SJCRH30 (cell line): ENCODE data around the gene NOS3. TPM values are rescaled to one million over a fixed set of nuclear protein-coding genes. Genes with fewer than 3 reads are reported as not detected.

Experiments used
- DNase-seq, 2 experiments: peaks; one replicate each; pipeline ENCODE4 v3.0.0-alpha.2; 2015 to 2020
- H3K27ac ChIP-seq: fragments of 250-450 bp; sonication (Bioruptor Pico); 2 replicates; pipeline ENCODE4 v1.5.1; 2020; ENCODE audit warnings: mild to moderate bottlenecking, moderate library complexity
- H3K27me3 ChIP-seq: fragments of 250-450 bp; sonication (Bioruptor Pico); 2 replicates; pipeline ENCODE4 v1.5.1; 2020; ENCODE audit warnings: mild to moderate bottlenecking, moderate library complexity
- H3K36me3 ChIP-seq: fragments of 250-450 bp; sonication (Bioruptor Pico); 2 replicates; pipeline ENCODE4 v1.5.1; 2020; ENCODE audit warnings: mild to moderate bottlenecking, moderate library complexity
- H3K4me1 ChIP-seq: fragments of 250-450 bp; sonication (Bioruptor Pico); 2 replicates; pipeline ENCODE4 v1.5.1; 2020; ENCODE audit warnings: mild to moderate bottlenecking, moderate library complexity
- H3K4me3 ChIP-seq: fragments of 250-450 bp; sonication (Bioruptor Pico); 2 replicates; pipeline ENCODE4 v1.5.1; 2020; ENCODE audit warnings: mild to moderate bottlenecking, moderate library complexity
- H3K9me3 ChIP-seq: fragments of 250-450 bp; sonication (Bioruptor Pico); replicated peaks from 2 replicates; pipeline ENCODE4 v1.5.1; 2020; ENCODE audit warnings: mild to moderate bottlenecking, moderate library complexity
- total RNA-seq: library from RNA; depleted of rRNA; stranded (reverse); fragments of >200 nt; shearing (Covaris generic); gene quantifications from 2 replicates; pipeline ENCODE4 v1.2.3, GENCODE V29; 2014

Gene NOS3
- total RNA-seq, 1 experiment from 2014 or later, result 0.20 TPM

DNA sequence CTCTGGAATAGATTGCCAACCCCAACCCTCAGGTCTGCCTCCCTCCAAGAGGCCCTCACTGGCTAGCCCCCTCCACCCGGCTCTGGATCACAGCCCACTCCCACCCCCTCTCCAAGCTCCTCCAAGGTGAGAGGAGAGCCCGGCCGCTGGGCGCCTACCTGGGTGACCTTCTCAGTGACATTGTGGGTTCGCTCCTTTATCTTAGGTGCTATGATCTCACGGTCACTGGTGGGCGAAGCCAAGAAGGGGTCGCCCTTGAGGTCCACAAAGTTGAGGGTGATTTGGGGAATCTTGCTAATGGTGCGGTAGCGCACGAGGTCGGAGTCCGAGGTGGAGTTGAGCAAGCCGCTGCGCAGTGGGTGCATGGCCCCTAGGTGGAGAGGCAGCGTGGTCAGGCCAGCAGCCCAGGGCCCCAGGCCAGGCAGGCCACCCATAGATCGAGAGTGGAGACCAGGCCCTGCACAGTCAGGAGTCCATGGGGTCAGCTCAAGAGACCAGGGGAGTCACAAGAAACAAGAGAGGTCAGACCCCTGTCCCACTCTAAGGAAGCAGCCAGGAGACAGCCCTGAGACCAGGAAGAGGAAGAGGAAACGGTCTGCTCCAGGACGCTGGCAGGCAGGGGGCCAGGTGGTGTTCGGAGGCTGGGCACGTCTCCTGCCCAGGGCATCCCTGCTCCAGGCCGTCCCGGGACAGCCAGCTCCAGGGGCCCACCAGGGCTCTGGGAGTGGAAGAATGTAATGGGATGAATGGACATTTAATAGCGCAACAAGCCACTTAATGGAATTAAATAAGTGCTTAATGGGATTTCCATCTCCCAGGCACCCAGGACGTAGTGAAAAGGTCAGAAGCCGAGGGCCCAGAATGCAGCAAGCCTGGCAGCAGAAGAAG lies 33.4 kb upstream of the NOS3 start:
- DNase-seq, result no peak
- Histone ChIP-seq H3K4me1 (no peaks in the 10 kb centered on the region), H3K27ac (no peak overlapping the region), H3K36me3 (no peaks in the 10 kb centered on the region), H3K9me3 (no peaks in the 10 kb centered on the region), H3K27me3 (no peaks in the 10 kb centered on the region), H3K4me3 (no peak overlapping the region)

- no peaks in the 10 kb centered on the region for H3K27me3 ChIP-seq
- no peak overlapping the region for H3K27ac ChIP-seq
- H3K36me3 ChIP-seq, result no peaks in the 10 kb centered on the region
- no peaks in the 10 kb centered on the region for H3K9me3 ChIP-seq
- H3K4me1 ChIP-seq, result no peaks in the 10 kb centered on the region
- no peak for DNase-seq
- H3K4me3 ChIP-seq, result no peak overlapping the region
Measured at GRCh38 chr7:150958062-150958552, 32.7 kb upstream of the NOS3 start.

DNA sequence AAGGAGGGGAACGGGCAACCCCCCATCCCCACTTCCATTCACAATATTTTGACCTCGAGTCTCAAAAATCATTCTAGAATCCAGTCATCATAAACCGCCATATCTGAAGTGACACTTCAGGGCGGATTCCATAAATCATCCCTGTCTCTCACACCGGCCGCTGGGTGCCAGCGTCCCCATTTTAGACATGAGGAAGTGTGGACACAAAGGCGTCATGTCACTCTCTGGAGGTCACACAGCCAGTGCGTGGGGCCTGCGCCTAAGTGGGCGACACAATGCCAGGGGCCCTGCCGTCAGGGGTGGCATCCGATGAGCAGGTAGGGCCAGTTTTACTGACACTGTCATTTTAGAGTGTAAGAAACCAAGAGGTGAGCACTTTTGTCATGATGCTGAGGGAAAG lies 32.2 kb upstream of the NOS3 start:
- no peaks in the 10 kb centered on the region for H3K4me1 ChIP-seq
- H3K9me3 ChIP-seq, result no peaks in the 10 kb centered on the region
- no peak overlapping the region for H3K27ac ChIP-seq
- no peaks in the 10 kb centered on the region for H3K36me3 ChIP-seq
- no peak overlapping the region for H3K4me3 ChIP-seq
- DNase-seq, result no peak
- H3K27me3 ChIP-seq, result no peaks in the 10 kb centered on the region

- H3K9me3 ChIP-seq, result no peaks in the 10 kb centered on the region
- no peak overlapping the region for H3K27ac ChIP-seq
Measured at GRCh38 chr7:150959081-150959480, 31.7 kb upstream of the NOS3 start.

DNA sequence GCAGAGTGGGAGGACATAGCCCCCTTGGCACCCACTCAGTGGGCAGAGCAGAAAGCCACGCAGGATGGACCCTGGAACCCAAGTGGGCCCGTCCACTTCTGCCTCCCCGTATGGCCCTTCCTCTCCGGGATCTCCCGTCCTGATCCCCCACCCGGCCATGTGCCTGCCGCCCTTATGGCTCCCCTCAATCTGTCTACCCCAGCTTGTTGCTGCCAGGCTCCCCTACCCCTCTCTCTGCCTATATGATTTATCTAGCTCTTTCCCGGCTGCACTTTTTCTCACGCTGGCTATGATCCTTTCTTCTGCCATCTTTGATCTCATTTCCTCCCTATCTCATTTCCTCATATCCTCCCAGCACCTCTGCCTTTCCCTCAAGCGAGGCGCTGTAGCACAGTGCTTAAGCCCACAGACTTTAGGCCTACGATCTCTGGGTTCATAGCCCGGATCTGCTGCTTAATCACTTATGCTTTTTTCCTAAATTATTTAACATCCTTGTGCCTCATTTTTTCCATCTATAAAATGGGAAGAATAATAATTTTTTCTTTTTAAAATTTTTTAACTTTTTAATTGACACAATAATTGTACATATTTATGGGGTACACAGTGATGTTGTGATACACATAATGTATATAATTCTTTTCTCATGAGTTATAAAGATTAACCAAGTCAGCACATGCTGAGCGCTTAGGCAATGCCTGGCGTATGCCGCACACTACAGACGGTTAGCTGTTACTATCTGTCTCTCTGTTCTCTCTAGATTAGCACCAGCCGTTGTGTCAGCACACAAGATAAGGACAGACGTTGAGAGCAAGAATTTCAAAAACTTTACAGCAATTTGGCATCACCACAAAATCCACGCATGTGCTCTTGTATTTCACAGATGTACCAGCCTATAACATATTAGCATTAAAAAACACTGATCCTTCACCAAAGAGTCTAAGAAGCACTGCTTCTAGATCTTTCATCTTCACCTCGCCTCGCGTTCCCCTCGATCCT lies 30.8 kb upstream of the NOS3 start:
- no peak overlapping the region for H3K4me3 ChIP-seq
- H3K36me3 ChIP-seq, result no peaks in the 10 kb centered on the region
- no peaks in the 10 kb centered on the region for H3K27me3 ChIP-seq
- no peak overlapping the region for H3K27ac ChIP-seq
- H3K4me1 ChIP-seq, result peaks cover 11% of the 10 kb centered on the region
- H3K9me3 ChIP-seq, result no peaks in the 10 kb centered on the region
- no peak for DNase-seq

More at GRCh38 chr7:150959081-150959480, 31.7 kb upstream of the NOS3 start:
- Histone ChIP-seq H3K4me3 (no peak overlapping the region), H3K36me3 (no peaks in the 10 kb centered on the region), H3K27me3 (no peaks in the 10 kb centered on the region), H3K4me1 (peaks cover 2% of the 10 kb centered on the region; the same call in 1 of the 2 replicates)
- DNase-seq, result no peak

GRCh38 chr7:150961510-150962289 lies 29.1 kb upstream of the NOS3 start:
- H3K27me3 ChIP-seq, result no peaks in the 10 kb centered on the region
- no peak overlapping the region for H3K4me3 ChIP-seq
- H3K4me1 ChIP-seq, result peaks cover 19% of the 10 kb centered on the region
- DNase-seq, result no peak
- H3K9me3 ChIP-seq, result no peaks in the 10 kb centered on the region
- H3K27ac ChIP-seq, result no peak overlapping the region
- H3K36me3 ChIP-seq, result no peaks in the 10 kb centered on the region

DNA sequence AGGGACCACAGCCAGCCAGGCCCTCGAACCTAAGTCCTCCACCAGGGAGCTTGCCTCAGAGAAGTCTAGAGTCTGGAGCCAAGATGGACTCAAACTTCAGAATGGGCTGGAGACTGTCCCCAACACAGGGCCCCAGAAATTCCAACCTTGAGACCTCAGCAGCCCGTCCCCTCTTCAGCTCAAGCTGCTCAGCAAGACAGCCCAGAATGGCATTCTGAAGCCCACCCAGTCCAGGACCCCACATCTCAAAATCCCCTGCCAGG lies 28.6 kb upstream of the NOS3 start:
- H3K9me3 ChIP-seq, result no peaks in the 10 kb centered on the region
- no peaks in the 10 kb centered on the region for H3K27me3 ChIP-seq
- H3K4me3 ChIP-seq, result no peak overlapping the region
- DNase-seq, result no peak
- no peaks in the 10 kb centered on the region for H3K36me3 ChIP-seq
- no peak overlapping the region for H3K27ac ChIP-seq
- peaks cover 19% of the 10 kb centered on the region for H3K4me1 ChIP-seq

DNA sequence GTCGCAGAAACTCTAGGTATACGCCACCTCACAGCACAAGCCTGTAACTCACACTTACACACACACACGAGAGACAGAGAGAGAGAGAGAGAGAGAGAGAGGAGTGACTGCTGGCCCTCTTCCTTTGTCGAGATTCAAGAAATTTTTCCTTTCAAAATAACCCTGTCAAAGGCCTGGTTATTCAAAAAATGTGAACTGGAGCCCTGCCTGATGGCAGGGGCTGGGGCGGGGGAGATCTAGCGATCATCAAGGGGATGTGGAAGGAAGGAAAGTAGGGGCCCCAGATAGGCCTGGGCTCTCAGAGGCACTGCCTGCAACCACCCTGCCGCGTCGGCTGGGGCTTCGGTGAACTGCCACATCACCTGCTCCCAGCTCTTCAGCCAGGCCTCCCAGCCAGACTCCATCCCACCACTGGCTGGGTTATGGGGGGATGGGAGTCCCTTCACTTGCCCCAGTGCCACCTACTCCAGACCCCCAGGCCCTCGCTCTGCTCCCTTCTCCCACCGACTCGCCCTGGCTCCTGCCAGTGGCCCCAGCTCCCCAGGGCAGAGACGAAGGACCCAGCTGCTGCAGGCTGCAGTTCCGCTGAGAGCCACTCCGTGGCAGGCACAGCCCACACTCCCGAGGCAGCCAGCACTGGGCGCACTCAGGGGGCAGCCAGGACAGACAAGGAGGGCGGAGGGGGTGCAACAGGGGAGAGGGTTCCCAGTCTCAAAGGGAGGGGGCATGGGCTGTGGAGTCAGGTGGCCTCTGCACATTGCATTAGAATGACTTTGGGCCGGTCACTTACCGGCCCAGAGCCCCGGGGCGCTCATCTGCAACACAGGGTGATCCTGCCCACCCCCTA lies 28.0 kb upstream of the NOS3 start:
- peaks cover 19% of the 10 kb centered on the region for H3K4me1 ChIP-seq
- H3K4me3 ChIP-seq, result no peak overlapping the region
- H3K36me3 ChIP-seq, result no peaks in the 10 kb centered on the region
- no peak overlapping the region for H3K27ac ChIP-seq
- peak; percentile 62 to 63 for DNase-seq
- H3K27me3 ChIP-seq, result no peaks in the 10 kb centered on the region
- H3K9me3 ChIP-seq, result no peaks in the 10 kb centered on the region

DNA sequence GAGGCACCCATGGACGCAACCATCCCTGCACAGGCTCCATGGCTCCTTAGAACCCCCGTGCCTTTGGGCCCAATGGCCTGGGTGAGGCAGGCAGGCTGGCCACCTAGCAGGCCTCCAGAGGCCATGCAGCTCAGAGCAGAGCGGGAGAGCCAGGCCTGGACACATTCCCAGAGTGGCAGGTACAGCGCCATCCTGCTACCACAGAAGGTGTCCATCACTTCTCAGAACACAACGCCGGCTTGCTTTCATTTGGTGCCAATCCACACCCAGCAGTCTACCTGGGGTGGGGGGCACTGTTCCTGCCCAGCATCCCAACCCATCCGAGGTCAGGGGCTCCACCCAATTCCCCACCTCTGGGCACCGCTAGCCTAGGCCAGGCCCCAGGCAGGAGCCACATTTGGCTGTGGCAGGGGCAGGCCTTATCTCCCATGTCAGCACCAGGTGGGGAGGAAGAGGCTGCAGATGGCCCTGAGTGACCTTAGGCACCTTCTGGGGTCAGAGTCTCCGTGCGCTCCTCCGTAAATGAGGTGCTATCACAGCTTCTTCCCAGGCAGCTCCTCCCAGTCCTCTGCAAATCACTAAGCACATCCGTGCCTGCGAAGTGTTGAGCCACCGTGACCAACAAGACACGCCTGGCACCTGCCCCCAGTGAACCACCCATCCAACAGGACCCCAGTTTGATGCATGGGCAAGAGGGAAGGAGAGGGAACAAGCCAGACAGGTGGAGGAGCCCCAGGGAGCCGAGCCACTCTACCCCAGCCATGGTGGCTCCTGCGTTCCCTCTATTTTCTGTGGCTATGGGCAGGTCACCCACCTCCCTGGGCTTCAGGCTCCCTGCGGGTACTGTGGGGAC lies 26.9 kb upstream of the NOS3 start:
- Histone ChIP-seq H3K4me1 (peaks cover 19% of the 10 kb centered on the region), H3K4me3 (no peak overlapping the region)
- DNase-seq, result no peak

DNA sequence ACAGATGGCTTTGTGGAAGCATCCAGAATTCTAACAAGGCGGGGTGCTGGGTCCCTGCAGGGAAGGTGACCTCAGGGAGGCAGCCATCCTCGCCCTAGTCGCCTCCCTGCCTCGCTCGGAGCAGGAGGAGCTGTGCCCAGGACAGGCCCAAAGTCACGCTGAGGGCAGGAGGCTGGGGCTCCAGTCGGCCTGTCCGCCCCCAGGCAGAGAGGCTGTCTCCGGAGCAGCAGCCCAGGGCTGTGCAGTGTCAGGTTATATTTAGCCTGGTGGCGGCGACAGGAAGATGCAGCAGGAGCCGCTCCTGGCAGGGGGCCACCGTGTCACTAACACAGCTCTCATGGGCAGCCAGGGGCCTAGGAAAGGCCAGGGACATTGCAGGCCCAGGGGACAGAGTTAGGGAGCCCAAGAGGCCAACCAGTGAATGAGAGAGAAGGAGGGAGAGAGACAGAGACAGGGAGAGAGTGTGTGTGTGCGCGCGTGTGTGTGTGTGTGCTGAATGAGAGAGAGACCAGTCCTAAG lies 26.2 kb upstream of the NOS3 start:
- peaks cover 19% of the 10 kb centered on the region for H3K4me1 ChIP-seq
- no peak overlapping the region for H3K4me3 ChIP-seq
- no peak overlapping the region; the same call in 1 of the 2 replicates for H3K27ac ChIP-seq

More for the DNA sequence above, 26.9 kb upstream of the NOS3 start:
- Histone ChIP-seq H3K36me3 (no peaks in the 10 kb centered on the region), H3K9me3 (no peaks in the 10 kb centered on the region), H3K27ac (no peak overlapping the region; the same call in 1 of the 2 replicates), H3K27me3 (no peaks in the 10 kb centered on the region)

GRCh38 chr7:150965273-150965830 lies 25.5 kb upstream of the NOS3 start:
- DNase-seq, result no peak
- Histone ChIP-seq H3K27ac (no peak overlapping the region), H3K27me3 (no peaks in the 10 kb centered on the region), H3K4me3 (no peak overlapping the region), H3K4me1 (peaks cover 19% of the 10 kb centered on the region), H3K36me3 (no peaks in the 10 kb centered on the region), H3K9me3 (no peaks in the 10 kb centered on the region)

More for the DNA sequence above, 26.2 kb upstream of the NOS3 start:
- DNase-seq, result peak; percentile 65 to 71
- Histone ChIP-seq H3K36me3 (no peaks in the 10 kb centered on the region), H3K27me3 (no peaks in the 10 kb centered on the region), H3K9me3 (no peaks in the 10 kb centered on the region)

GRCh38 chr7:150966002-150966401 lies 24.8 kb upstream of the NOS3 start:
- H3K9me3 ChIP-seq, result no peaks in the 10 kb centered on the region
- H3K4me3 ChIP-seq, result no peak overlapping the region
- H3K4me1 ChIP-seq, result peaks cover 25% of the 10 kb centered on the region
- no peak overlapping the region for H3K27ac ChIP-seq
- peak; percentile 56 to 70 for DNase-seq
- H3K36me3 ChIP-seq, result no peaks in the 10 kb centered on the region
- H3K27me3 ChIP-seq, result no peaks in the 10 kb centered on the region
